HepG2 (cell line): Measurements from ENCODE around the gene TBC1D10B. TPM values are rescaled to one million over a fixed set of nuclear protein-coding genes. Genes with fewer than 3 reads are reported as not detected.

Experiments
- ATAC-seq: fragments of 200-7000 bp; cut with Tn5 transposase; 3 replicates; pipeline ENCODE4 v1.9.1; 2020; ENCODE audit warnings: mild to moderate bottlenecking, moderate library complexity
- BruUV-seq: library from RNA; stranded (reverse); fragments of 400-500 nt; replicated peaks from 2 replicates; lab custom pipeline; 2021; lab: Mats Ljungman, UMichigan
- CTCF ChIA-PET: fragments of 300-600 bp; formaldehyde crosslinking; extraction: SDS; loops from one replicate; lab custom pipeline; 2021; ENCODE audit warnings: low total read pairs, inconsistent platforms, low intra/inter-chr PET ratio; lab: Yijun Ruan, JAX
- POLR2A ChIA-PET: fragments of 350-600 bp; sonication (Branson Sonifier 250); formaldehyde crosslinking; loops from one replicate; lab custom pipeline; 2020; ENCODE audit warnings: antibody characterized with exemption, inconsistent platforms; lab: Yijun Ruan, JAX
- DNase-seq: peaks from one replicate; pipeline ENCODE4 v3.0.0-alpha.2; 2015; ENCODE audit warnings: low spot score
- FAIRE-seq: peaks from 3 replicates; lab custom pipeline; 2011; peaks lifted over from hg19 to GRCh38; lab: Jason Lieb, UNC
- H2AFZ ChIP-seq: one replicate; pipeline ENCODE4 v1.6.1; 2011; ENCODE audit warnings: low read length, inconsistent platforms
- H3K27ac ChIP-seq: fragments of 300-600 bp; 3 replicates; pipeline ENCODE4 v1.8.0; 2011; ENCODE audit warnings: mixed run types, mild to moderate bottlenecking, mixed read lengths, low read length, inconsistent platforms; ENCODE audit not compliant: insufficient read depth; ENCODE audit errors: extremely low read length
- H3K27me3 ChIP-seq, 2 experiments: fragments of 200-600 bp in 1 of 2; 2 replicates in 1 of 2; 3 replicates in 1 of 2; pipeline versions ENCODE4 v1.6.0 to v1.8.0; 2011; ENCODE audit warnings: low read length in 2 of 2, mild to moderate bottlenecking in 2 of 2, moderate library complexity in 2 of 2, inconsistent platforms in 1 of 2; ENCODE audit not compliant: insufficient read depth in 2 of 2, control insufficient read depth in 1 of 2
- H3K36me3 ChIP-seq, 2 experiments: fragments of 200-600 bp in 1 of 2; replicated peaks in 1 of 2; 2 replicates in 1 of 2; 3 replicates in 1 of 2; pipeline versions ENCODE4 v1.5.1 to v1.8.0; 2011; ENCODE audit warnings: low read length in 2 of 2, inconsistent platforms in 1 of 2; ENCODE audit not compliant: insufficient read depth in 2 of 2, control insufficient read depth in 1 of 2
- H3K4me1 ChIP-seq: 2 replicates; pipeline ENCODE4 v1.5.1; 2012; ENCODE audit warnings: low read length, inconsistent platforms; ENCODE audit not compliant: insufficient read depth
- H3K4me2 ChIP-seq: 2 replicates; pipeline ENCODE4 v1.6.0; 2011; ENCODE audit warnings: low read depth, low read length, inconsistent platforms
- H3K4me3 ChIP-seq, 3 experiments: fragments of 200-600 bp in 1 of 3; sonication (generic), shearing (Covaris generic) in 1 of 3; replicated peaks in 1 of 3; 2 replicates each; pipeline ENCODE4 v1.5.1; 2011 to 2016; ENCODE audit warnings: low read length in 3 of 3, inconsistent platforms in 2 of 3, low read depth in 2 of 3, mild to moderate bottlenecking in 2 of 3, control low read depth in 1 of 3, mixed read lengths in 1 of 3; ENCODE audit not compliant: insufficient read depth in 1 of 3
- H3K79me2 ChIP-seq: one replicate; pipeline ENCODE4 v1.6.1; 2011; ENCODE audit warnings: low read length, inconsistent platforms; ENCODE audit not compliant: insufficient read depth
- H3K9ac ChIP-seq: 2 replicates; pipeline ENCODE4 v1.6.0; 2011; ENCODE audit warnings: mild to moderate bottlenecking, low read depth, low read length, inconsistent platforms; ENCODE audit not compliant: insufficient read depth
- H3K9me3 ChIP-seq: 2 replicates; pipeline ENCODE4 v1.5.1; 2012; ENCODE audit warnings: mild to moderate bottlenecking, low read length
- H4K20me1 ChIP-seq: 2 replicates; pipeline ENCODE4 v1.6.0; 2011; ENCODE audit warnings: inconsistent platforms, mild to moderate bottlenecking, low read length, moderate library complexity; ENCODE audit not compliant: insufficient read depth
- BCL6 ChIP-seq: IDR thresholded peaks from 2 replicates; pipeline ENCODE4 v1.6.1; 2016; ENCODE audit warnings: missing genetic modification reagents, missing compliant biosample characterization
- BRD4 ChIP-seq: sonication (generic); formaldehyde crosslinking; IDR thresholded peaks from 2 replicates; pipeline ENCODE4 v1.4.0; 2020; ENCODE audit warnings: missing genetic modification reagents
- DMAP1 ChIP-seq: IDR thresholded peaks from 2 replicates; pipeline ENCODE4 v1.6.1; 2016
- HOXA9 ChIP-seq: sonication (generic); formaldehyde crosslinking; IDR thresholded peaks from 2 replicates; pipeline ENCODE4 v1.8.1; 2022; ENCODE audit warnings: missing genetic modification reagents, mild to moderate bottlenecking, moderate library complexity, borderline replicate concordance
- PHB2 ChIP-seq: fragments of 450-650 bp; IDR thresholded peaks from 2 replicates; pipeline ENCODE4 v1.6.1; 2018; ENCODE audit not compliant: partially characterized antibody
- PHF20 ChIP-seq: sonication (generic); formaldehyde crosslinking; IDR thresholded peaks from 2 replicates; pipeline ENCODE4 v1.5.0; 2020; ENCODE audit warnings: mild to moderate bottlenecking, missing genetic modification reagents
- SMAD9 ChIP-seq: sonication (generic); formaldehyde crosslinking; IDR thresholded peaks from 2 replicates; pipeline ENCODE4 v1.5.1; 2020; ENCODE audit warnings: mild to moderate bottlenecking, missing genetic modification reagents
- SP2 ChIP-seq: sonication (generic); formaldehyde crosslinking; IDR thresholded peaks from 2 replicates; pipeline ENCODE4 v1.5.1; 2020; ENCODE audit warnings: mild to moderate bottlenecking, missing genetic modification reagents
- SRY ChIP-seq: sonication (generic); formaldehyde crosslinking; IDR thresholded peaks from 2 replicates; pipeline ENCODE4 v1.8.0; 2022; ENCODE audit warnings: mild to moderate bottlenecking, missing genetic modification reagents
- TAF15 ChIP-seq: fragments of 200-400 bp; formaldehyde crosslinking; IDR thresholded peaks from one replicate; pipeline ENCODE4 v1.6.1; 2018; ENCODE audit warnings: mild to moderate bottlenecking, low read depth, low read length; ENCODE audit not compliant: poor library complexity, severe bottlenecking
- TCF7L2 ChIP-seq: IDR thresholded peaks from 2 replicates; pipeline ENCODE4 v1.6.1; 2011; ENCODE audit warnings: mild to moderate bottlenecking, low read depth, low read length, moderate library complexity
- YEATS2 ChIP-seq: sonication (generic); formaldehyde crosslinking; IDR thresholded peaks from 2 replicates; pipeline ENCODE4 v1.4.0; 2020; ENCODE audit warnings: missing genetic modification reagents, borderline replicate concordance
- ZBTB7B ChIP-seq: sonication (generic); formaldehyde crosslinking; IDR thresholded peaks from 2 replicates; pipeline ENCODE4 v1.4.0; 2020; ENCODE audit warnings: missing genetic modification reagents
- ZFAT ChIP-seq: sonication (generic); formaldehyde crosslinking; conservative IDR thresholded peaks from 2 replicates; pipeline ENCODE4 v1.8.1; 2023; ENCODE audit warnings: missing genetic modification reagents, inconsistent platforms
- ZNF589 ChIP-seq: sonication (generic); formaldehyde crosslinking; conservative IDR thresholded peaks from 2 replicates; pipeline ENCODE4 v1.8.0; 2022; ENCODE audit warnings: mild to moderate bottlenecking, moderate library complexity, missing genetic modification reagents
- WGBS: methylation state at CpG from one replicate; pipeline ENCODE4 v1.1.6; 2017; ENCODE audit warnings: low lambda C conversion rate; 5-methylcytosine and 5-hydroxymethylcytosine counted together
- in situ Hi-C: cut with HindIII; loops from 2 replicates; pipeline ENCODE4 v1.10.0; 2017; ENCODE audit warnings: low pct_unique_long_range_greater_than_20kb; ENCODE audit not compliant: extremely low pct_ligation_motif_present
- intact Hi-C: fragments of 100-400 bp; cut with micrococcal nuclease; formaldehyde crosslinking; loops from one replicate; pipeline ENCODE4 v1.10.0; 2022; ENCODE audit not compliant: unreplicated experiment
- polyA plus RNA-seq, 8 experiments: library from polyadenylated mRNA; depleted of rRNA in 3 of 8; stranded (reverse) in 7 of 8; unstranded in 1 of 8; fragments of >200 nt; fragmentation: Illumina TruSeq in 4 of 8; extraction: Trizol in 4 of 8; gene quantifications; 2 replicates each; pipeline versions ENCODE4 v1.2.1 to v1.2.3, GENCODE V29; 2011 to 2016; ENCODE audit warnings: low read depth in 4 of 8, missing spikeins in 1 of 8, mixed read lengths in 1 of 8; ENCODE audit not compliant: insufficient read depth in 1 of 8
- total RNA-seq, 5 experiments: library from RNA; depleted of rRNA; stranded (reverse); fragments of >200 nt; fragmentation: Illumina TruSeq; extraction: Trizol; gene quantifications; 2 replicates each; pipeline ENCODE4 v1.2.3, GENCODE V29; 2016; ENCODE audit warnings: low read depth in 1 of 5
- TF ChIP-seq, protein P1 (sequence below): sonication (generic); formaldehyde crosslinking; IDR thresholded peaks from 2 replicates; pipeline ENCODE4 v1.5.0; 2020; ENCODE audit warnings: mild to moderate bottlenecking, low read depth, missing genetic modification reagents, borderline replicate concordance
- TF ChIP-seq, protein P2 (sequence below): sonication (generic); formaldehyde crosslinking; IDR thresholded peaks from 2 replicates; pipeline ENCODE4 v1.8.1; 2022; ENCODE audit warnings: mild to moderate bottlenecking, missing genetic modification reagents
- TF ChIP-seq, protein P3 (sequence below): IDR thresholded peaks from 2 replicates; pipeline ENCODE4 v1.6.1; 2016; ENCODE audit warnings: mild to moderate bottlenecking, missing biosample characterization, missing genetic modification reagents
- TF ChIP-seq, protein P4 (sequence below): fragments of 450-650 bp; IDR thresholded peaks from 2 replicates; pipeline ENCODE4 v1.6.1; 2017; ENCODE audit warnings: mild to moderate bottlenecking

Gene TBC1D10B
- total and polyA plus RNA-seq, 2 of the 13 experiments (the other 11 are each of a cell fraction or from before 2014, with no cell fraction given) = 15.7 to 24.8 TPM

DNA sequence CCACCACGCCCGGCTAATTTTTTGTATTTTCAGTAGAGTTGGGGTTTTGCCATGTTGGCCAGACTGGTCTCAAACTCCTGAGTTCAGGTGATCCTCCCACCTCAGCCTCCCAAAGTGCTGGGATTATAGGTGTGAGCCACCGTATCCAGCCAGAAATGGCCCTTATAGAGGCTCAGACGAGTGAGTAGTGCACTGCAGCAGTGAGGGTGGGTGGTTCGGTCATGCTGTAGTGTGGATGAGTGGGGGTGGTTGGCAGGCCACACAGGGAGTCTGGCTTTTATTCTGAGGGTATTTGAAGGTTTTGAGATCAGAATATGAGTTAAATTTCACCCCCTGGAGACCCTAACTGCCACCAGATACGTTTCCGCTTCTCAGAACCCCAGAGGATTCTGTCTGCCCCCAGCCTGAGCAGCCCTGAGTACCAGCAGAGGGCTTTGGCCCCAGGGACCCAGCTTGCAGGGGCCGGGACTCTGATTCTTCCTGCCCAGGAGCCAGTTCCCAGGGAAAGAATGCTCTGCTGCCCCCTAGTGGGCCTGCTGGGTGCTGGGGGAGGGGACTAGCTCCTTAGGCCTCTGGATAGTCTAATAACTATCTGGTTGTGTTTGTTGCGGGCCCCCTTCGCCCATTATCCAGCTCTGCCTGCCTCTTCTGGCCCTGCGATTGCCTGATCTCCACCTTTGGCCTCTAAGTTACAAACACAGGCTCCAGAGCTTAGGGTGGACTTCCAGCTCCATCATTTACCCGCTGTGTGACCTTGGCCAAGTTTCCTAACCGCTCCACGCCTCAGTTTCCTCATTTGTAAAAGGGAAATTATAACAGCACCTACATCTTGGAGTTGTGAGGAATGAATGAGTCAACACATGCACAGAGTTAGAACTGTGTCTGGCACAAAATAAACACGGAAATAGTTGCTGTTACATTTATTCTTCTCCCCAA, 39.1 kb upstream of the TBC1D10B start:
- intact Hi-C loops (loop anchor here (1.0 to 2.0 kb wide), 3 partner anchors 9 to 55 kb away; partner anchors contain the start of genes CD2BP2 and ZNF48), in situ Hi-C loops (no loop called here)
- H4K20me1 ChIP-seq = no peaks in the 10 kb centered on the region
- ChIA-PET CTCF (interaction anchor here (0.6 to 2.3 kb wide), 9 partner anchors 13 to 297 kb away, joined by 3 to 20 read pairs (median 4); partner anchors contain the start of genes DCTPP1, TBC1D10B and ZNF48), POLR2A (interaction anchor here (0.5 to 4.9 kb wide), 22 partner anchors 9 to 318 kb away, joined by 3 to 70 read pairs (median 4); partner anchors contain the start of genes CD2BP2, DCTPP1, SEPHS2 and TBC1D10B)
- no peak overlapping the region for H2AFZ ChIP-seq
- BruUV-seq = no TSS peak
- H3K27ac ChIP-seq = peak overlapping the region; percentile 17
- H3K9ac ChIP-seq = no peak overlapping the region
- ATAC-seq = peak; percentile 76
- peak; percentile 64 for FAIRE-seq
- peaks cover 39% of the 10 kb centered on the region for H3K4me1 ChIP-seq
- peak overlapping the region; percentile 55 for H3K4me2 ChIP-seq
- H3K9me3 ChIP-seq = no peaks in the 10 kb centered on the region
- no peaks in the 10 kb centered on the region for H3K27me3 ChIP-seq
- H3K4me3 ChIP-seq = peak overlapping the region in 2 of 3 experiments; percentile 8 to 19; a peak in 2 of 6 replicates
- peaks cover 15 to 28% of the 10 kb centered on the region in 2 experiments for H3K36me3 ChIP-seq
- peak; percentile 90 for DNase-seq
- 50% methylated on average over 14 of the region's 15 CpGs for WGBS
- peaks cover 13% of the 10 kb centered on the region for H3K79me2 ChIP-seq
- TF ChIP-seq ZBTB7B (CRISPR knock-in tag) (peak; percentile 86), BRD4 (CRISPR knock-in tag) (0 out of 2 replicates have a peak, but pooled peaks have one; percentile 40), TCF7L2 (no peak), ZFAT (CRISPR knock-in tag) (no peak), SRY (CRISPR knock-in tag) (no peak; the same call in 1 of the 2 replicates), YEATS2 (CRISPR knock-in tag) (peak; percentile 74; the same call in 1 of the 2 replicates), HOXA9 (CRISPR knock-in tag) (no peak), BCL6 (CRISPR knock-in tag) (peak; percentile 26), TAF15 (no peak), ZNF589 (no peak), SP2 (no peak), SMAD9 (CRISPR knock-in tag) (no peak), PHB2 (no peak), DMAP1 (CRISPR knock-in tag) (no peak; the same call in 1 of the 2 replicates), PHF20 (no peak; the same call in 1 of the 2 replicates)
- TF ChIP-seq, protein P1, sequence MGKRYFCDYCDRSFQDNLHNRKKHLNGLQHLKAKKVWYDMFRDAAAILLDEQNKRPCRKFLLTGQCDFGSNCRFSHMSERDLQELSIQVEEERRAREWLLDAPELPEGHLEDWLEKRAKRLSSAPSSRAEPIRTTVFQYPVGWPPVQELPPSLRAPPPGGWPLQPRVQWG = no peak
- TF ChIP-seq, protein P2, sequence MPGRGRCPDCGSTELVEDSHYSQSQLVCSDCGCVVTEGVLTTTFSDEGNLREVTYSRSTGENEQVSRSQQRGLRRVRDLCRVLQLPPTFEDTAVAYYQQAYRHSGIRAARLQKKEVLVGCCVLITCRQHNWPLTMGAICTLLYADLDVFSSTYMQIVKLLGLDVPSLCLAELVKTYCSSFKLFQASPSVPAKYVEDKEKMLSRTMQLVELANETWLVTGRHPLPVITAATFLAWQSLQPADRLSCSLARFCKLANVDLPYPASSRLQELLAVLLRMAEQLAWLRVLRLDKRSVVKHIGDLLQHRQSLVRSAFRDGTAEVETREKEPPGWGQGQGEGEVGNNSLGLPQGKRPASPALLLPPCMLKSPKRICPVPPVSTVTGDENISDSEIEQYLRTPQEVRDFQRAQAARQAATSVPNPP (CRISPR knock-in tag) = no peak
- TF ChIP-seq, protein P3, sequence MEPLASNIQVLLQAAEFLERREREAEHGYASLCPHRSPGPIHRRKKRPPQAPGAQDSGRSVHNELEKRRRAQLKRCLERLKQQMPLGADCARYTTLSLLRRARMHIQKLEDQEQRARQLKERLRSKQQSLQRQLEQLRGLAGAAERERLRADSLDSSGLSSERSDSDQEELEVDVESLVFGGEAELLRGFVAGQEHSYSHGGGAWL (CRISPR knock-in tag) = no peak
- TF ChIP-seq, protein P4, sequence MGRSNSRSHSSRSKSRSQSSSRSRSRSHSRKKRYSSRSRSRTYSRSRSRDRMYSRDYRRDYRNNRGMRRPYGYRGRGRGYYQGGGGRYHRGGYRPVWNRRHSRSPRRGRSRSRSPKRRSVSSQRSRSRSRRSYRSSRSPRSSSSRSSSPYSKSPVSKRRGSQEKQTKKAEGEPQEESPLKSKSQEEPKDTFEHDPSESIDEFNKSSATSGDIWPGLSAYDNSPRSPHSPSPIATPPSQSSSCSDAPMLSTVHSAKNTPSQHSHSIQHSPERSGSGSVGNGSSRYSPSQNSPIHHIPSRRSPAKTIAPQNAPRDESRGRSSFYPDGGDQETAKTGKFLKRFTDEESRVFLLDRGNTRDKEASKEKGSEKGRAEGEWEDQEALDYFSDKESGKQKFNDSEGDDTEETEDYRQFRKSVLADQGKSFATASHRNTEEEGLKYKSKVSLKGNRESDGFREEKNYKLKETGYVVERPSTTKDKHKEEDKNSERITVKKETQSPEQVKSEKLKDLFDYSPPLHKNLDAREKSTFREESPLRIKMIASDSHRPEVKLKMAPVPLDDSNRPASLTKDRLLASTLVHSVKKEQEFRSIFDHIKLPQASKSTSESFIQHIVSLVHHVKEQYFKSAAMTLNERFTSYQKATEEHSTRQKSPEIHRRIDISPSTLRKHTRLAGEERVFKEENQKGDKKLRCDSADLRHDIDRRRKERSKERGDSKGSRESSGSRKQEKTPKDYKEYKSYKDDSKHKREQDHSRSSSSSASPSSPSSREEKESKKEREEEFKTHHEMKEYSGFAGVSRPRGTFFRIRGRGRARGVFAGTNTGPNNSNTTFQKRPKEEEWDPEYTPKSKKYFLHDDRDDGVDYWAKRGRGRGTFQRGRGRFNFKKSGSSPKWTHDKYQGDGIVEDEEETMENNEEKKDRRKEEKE = no peak
